Effector CD8-positive, alpha-beta T cell (primary cell): ENCODE data around the gene CYP4F3.
"Not testable (repeated sequence)": the region's sequence is repeated elsewhere in the genome, so short reads cannot be mapped to it uniquely, and the experiment has no call there.

ENCODE experiments used
- DNase-seq: peaks from one replicate; lab custom pipeline; 2025; lab: John Stamatoyannopoulos, UW

Gene CYP4F3

DNA sequence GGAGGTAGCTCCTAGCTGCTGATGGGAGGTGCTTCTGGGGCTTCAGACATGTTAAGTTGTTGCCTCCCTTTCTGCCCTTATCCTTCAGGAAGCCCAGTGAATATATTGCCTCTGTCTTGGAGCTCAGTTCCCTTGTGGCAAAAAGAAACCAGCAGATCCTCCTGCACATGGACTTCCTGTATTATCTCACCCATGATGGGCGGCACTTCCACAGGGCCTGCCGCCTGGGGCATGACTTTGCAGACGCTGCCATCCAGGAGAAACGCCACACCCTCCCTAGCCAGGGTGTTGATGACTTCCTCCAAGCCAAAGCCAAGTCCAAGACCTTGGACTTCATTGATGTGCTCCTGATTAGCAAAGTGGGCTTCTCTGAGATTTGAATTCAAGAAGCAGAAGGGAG lies 26.2 kb downstream of the CYP4F3 start:
- DNase-seq, result no peak

DNA sequence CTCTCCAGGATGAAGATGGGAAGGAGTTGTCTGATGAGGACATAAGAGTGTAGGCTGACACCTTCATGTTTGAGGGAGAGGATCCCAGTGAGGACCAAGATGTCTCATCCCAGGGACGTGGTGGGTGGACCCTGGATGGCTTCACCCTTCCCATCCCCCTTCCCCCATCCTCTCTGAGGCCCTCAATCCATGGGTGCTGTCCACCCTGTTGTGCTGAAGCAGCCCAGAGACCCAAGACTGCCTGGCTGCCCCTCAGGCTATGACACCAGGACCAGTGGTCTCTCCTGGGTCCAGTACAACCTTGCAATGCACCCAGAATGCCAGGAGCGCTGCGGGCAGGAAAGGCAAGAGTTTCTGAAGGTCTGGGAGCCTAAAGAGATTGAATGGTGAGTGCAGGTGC lies 28.7 kb downstream of the CYP4F3 start:
- DNase-seq, result no peak

DNA sequence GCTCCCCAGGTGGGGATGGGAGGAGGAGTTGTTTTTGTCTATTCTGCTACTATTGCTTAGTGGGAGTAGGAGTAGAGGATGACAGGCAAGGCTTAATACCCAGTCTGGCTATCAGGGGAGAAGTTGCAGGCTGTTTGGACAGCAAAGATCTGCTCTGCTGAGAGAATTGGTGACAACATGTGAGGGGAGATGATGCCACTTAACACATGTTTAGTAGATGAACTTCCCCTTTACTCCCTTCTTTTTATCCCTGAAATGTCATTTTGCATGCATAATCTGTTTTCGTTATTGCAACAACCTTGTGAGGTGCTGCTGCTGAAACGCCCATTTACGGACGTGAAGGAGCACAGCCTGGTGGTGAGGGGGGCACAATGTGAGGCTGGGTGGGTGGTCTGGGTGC lies 29.2 kb downstream of the CYP4F3 start:
- DNase-seq, result no peak

DNA sequence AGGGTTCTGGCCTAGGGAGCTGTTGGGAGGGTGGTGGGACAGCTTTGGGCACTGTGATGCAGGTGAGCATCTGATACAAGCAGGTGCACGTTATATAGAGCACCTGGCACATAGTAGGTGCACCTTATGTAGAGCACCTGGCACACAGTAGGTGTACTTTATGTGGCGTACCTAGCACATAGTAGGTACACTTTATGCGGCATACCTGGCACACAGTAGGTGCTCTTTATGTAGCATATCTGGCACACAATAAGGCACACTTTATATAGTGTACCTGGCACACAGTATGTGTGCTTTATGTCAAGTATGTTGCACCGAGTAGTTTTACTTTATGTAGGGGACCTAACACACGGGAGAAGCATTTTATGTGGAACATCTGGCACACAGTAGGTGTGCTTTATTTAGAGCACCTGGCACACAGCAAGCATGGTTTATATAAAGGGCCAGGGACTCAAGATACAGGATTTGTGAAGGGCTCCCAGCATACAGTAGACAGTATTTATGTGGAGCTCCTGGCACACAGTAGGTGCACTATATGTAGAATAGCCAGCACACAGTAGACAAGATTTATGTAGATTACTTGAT lies 30.6 kb downstream of the CYP4F3 start:
- DNase-seq, result no peak

DNA sequence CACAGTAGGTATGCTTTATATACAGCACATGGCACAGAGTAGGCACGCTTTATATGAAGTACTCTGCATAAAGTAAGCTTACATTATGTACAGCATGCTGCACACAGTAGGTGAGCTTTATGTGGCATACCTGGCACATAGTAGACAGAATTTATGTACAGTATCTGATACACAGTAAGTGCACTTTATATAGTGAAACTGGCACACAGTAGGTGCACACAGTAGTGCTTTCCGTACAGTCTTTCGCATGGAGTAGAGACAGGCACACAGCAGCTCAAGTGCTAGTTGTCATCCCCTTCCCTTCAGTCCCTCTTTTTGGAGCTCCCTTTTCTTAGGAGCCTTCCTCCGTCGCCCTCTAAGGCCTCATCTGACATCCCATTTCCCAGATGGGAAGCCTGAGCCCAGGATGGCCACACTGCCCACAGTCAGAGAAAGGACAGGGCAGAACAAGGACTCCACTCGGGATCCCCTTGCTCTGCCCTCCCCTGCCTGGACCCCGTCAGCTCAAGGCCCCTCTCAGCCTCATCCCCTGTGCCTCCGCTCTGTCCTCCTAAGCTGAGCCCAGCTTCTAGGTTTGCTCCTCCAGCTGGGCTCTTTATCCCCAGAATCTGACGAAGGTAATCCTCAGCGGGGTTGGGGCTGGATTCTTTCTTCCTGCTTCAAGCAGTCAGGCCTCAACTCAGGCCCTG lies 31.3 kb downstream of the CYP4F3 start:
- DNase-seq, result no peak

DNA sequence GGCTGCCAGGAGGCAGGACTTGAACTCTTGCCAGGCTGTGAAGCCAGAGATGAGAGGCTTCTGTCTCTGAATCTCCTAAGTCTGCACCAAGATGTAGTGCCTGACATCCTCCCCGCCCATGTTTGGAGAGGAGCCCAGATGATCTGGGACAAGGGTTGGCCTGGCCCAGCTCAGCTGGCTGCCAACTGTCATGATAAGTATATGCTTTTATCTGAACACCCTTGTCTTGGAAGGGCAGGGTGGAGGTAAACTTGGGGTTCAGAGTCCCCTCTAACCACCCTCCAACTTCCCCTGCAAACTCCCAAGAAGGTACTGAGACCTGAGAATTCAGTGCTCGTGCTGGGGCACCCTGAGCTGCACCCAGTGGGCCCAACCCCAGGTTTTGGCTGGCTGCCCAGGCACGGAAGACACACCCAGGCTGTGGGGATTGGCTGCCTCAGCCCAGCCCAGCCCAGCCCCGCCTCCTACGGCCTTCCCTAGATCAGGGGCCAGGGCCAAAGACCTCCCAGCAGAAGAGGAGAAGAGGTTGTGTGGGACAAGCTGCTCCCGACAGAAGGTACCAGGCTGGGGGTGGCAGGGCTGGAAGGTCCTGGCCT lies 32.0 kb downstream of the CYP4F3 start, which contains the start of gene CYP4F12:
Gene CYP4F12 (plus strand): TSS at position 508 of the 596 bp plus-strand sequence. CDS start 443 bp downstream, outside the sequence.
- no peak for DNase-seq

DNA sequence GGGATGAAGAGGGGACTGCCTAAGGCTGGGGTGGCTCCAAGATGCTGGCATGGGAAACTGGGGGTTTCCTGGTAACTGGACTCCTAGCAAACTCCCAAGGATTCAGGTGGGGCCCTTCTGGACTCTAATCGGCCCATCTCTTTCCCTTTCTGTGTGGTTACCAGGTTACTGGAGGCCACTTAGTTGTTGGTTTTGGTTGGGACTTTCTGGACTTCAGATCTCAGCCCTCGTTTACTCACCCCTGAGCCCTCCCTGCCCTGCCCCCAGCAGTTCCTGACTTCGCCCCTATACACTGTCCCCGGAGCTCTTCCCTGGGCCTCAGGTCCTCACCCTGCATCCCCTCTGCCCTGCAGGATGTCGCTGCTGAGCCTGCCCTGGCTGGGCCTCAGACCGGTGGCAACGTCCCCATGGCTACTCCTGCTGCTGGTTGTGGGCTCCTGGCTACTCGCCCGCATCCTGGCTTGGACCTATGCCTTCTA lies 32.5 kb downstream of the CYP4F3 start:
- DNase-seq, result no peak

DNA sequence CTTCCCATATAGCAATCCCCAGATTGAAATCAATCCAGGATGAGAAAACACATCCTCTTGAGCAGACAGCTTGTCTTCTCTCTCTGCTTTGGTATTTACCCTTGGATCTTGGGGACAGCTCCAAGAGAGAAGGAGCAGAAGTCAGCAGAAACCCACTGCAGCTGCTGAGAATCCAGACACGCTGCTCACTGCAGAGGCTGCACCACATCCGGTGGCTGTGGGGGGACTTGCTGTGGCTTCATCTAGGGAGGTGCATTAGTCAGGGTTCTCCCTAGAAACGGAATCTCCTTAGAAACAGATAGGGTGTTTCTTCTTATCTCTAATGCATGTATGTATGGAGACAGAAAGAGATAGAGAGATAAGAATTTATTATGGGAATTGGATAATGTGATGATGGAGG lies 34.9 kb downstream of the CYP4F3 start:
- DNase-seq, result no peak

DNA sequence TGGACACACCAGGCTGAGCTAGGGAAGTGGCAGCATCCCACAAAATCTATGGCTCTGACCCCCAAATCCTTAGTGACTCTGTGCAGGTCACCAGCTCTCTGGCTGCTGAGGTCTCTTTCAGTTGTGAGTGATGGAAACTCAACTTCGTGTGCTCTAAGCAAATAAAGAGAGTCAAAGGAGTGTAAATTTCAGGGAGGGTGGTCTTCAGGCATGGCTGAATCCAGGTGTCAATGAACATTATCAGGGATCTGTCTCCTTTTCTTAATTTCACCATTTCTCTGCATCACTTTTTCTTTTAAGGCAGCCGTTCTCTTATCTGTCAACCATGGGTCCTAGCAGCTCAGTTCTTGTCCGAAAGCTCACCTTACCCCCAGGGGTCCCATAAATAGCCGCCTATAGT lies 38.4 kb downstream of the CYP4F3 start:
- DNase-seq, result no peak

DNA sequence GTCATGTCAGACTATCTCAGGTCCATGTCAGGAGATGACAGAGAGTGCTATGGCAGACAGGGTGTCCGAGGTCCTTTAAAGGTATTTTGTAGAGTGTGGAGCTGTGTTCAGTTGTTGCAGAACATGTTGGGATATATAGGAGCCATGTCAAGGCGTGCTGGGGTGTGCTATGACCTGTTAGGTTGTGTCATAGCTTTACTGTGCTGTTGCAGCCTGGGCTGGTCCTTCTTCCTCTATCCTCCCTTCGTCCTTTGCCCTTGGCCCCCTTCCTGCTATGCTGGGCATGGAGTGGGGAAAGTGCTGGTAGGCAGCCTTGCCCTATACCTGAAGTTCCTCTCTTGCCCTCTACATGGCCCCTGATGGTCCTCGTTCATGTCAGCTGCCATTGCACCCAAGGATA lies 39.2 kb downstream of the CYP4F3 start:
- DNase-seq, result not testable (repeated sequence)

DNA sequence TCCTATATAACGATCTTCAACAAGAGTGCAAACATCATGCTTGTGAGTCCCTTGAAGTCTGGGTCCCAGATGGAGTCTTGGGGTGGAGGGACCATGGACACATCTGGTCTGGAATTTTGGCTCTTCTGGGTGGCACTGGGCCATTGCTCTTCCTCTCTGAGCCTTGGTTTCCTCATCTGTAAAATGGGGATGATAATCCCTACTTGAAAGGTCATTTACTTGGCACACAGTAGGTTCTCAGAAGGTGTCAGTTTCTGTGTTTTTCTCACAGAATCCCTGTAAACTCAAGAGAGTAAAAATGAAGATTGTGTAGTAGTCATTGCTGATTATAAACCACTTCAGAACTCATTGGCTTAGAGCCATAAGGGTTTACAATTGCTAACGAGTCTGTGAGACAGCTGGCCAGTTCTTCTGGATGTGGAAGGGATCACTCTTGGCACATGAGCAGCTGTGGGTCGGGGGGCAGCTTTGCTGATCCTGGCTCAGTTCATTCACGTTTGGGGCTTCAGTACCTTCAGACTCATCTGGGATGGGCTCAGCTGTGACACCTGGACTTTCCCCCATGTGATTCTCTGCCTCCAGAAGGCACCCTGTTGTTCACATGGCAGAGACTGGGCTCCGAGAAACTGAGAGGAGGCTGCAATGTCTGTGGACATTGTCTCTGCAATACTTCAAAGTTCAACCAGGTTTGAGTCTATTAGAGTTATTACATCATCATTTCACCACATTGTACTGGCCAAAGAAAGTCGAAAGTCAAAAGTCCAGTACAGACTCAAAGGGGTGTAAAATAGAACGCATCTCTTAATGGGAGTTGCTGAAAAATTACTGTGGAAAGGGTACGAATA lies 40.0 kb downstream of the CYP4F3 start:
- DNase-seq, result no peak

DNA sequence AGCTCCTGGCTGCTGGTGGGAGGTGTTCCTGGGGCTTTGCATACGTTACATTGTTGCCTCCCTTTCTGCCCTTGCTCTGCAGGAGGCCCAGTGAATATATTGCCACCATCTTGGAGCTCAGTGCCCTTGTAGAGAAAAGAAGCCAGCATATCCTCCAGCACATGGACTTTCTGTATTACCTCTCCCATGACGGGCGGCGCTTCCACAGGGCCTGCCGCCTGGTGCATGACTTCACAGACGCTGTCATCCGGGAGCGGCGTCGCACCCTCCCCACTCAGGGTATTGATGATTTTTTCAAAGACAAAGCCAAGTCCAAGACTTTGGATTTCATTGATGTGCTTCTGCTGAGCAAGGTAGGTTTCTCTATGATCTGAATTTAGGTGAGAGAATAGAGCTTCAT lies 42.7 kb downstream of the CYP4F3 start:
- no peak for DNase-seq

DNA sequence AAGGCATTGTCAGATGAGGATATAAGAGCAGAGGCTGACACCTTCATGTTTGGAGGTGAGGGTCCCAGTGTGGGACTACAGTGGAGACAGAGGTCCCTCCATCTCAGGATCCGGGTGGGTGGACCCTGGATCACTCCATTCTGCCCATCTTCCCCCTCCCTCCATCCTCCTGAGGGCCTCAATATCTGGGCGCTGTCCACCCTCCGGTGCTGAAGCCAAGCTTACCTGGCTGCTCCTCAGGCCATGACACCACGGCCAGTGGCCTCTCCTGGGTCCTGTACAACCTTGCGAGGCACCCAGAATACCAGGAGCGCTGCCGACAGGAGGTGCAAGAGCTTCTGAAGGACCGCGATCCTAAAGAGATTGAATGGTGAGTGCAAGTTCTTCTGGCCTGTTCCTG lies 44.1 kb downstream of the CYP4F3 start:
- DNase-seq, result no peak

DNA sequence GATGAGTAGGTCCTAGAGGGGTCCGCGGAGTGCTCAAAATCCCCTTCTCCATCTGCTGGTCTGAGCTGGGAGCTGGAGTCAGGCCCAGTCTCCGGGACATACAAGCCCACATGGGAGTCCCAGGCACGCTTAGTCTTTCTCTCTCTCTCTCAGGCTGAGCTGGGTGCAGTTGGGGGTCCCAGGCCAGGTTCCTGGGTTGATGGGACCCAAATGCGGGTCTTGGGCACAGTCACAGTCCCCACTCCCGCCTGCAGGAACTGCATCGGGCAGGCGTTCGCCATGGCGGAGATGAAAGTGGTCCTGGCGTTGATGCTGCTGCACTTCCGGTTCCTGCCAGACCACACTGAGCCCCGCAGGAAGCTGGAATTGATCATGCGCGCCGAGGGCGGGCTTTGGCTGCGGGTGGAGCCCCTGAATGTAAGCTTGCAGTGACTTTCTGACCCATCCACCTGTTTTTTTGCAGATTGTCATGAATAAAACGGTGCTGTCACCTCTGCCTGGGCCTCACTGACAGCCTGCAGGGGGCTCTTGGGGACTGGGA lies 56.0 kb downstream of the CYP4F3 start:
- DNase-seq, result no peak

DNA sequence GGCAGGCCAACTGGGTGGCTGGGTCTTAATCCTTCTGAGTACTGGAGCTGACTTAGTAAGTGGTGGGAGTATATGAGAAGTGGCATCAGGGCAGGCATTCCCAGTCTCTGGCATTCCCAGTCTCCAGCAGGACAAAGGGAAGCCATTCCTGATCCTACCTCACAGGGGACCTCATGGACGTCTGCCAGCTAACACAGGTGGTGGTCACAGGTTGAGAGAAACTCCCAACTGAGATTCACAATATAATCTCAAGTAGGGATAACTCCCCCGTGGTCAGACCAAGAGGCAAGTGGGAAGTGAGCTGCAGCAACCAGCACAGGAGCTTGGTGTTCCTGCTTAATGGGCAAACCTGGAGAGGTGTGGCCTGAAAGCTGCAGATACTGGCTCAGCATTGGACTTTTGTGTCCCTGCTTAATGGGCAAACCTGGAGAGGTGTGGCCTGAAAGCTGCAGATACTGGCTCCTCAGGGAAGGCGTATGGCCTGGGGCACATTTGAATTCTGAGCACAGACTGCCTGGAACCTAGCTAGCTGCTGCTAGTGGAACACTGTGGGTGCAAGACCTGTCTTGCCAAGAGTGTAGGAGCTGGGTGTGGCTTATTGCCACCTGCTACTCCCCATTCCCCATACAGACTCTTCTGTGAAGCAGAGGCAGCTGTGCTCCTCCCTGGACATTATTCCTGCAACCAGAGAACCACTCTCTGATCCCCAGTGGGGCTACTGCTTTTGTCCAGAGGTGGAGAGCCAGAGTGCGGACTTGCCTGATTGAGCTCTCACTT lies 61.2 kb downstream of the CYP4F3 start:
- DNase-seq, result no peak

DNA sequence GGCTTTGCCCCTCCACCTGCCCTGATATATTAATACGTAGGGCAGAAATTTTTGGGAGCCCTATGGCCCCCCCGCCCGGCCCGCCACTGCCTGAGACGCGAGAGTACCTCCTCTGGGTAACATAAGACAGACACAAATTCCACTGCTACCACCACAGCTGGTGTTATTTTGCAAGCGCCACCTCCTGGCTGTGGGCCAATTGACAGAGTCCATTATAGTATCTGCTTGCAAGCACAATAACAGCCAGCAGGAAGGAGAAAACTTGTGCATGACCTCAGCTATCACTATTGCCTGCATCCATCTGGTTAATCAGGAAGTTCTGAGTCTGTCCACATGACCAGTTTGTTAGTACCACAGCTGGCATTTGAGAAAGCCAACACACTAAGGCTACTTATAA lies 61.8 kb downstream of the CYP4F3 start:
- DNase-seq, result no peak
